Fibroblast of the aortic adventitia (primary cell): Measurements from ENCODE around the gene HMX2. TPM values are rescaled to one million over a fixed set of nuclear protein-coding genes. Genes with fewer than 3 reads are reported as not detected.

Experiments
- DNase-seq: peaks from one replicate; pipeline ENCODE4 v3.0.0-alpha.2; 2010; ENCODE audit warnings: low read depth
- H3K4me3 ChIP-seq: 2 replicates; pipeline ENCODE4 v1.5.1; 2011; ENCODE audit warnings: low read depth, mild to moderate bottlenecking, control low read depth, low read length, moderate library complexity
- CTCF ChIP-seq: IDR thresholded peaks from 2 replicates; pipeline ENCODE4 v1.5.1; 2011; ENCODE audit warnings: mild to moderate bottlenecking, low read length, control low read depth, inconsistent platforms; ENCODE audit not compliant: insufficient read depth
- total RNA-seq: library from RNA; depleted of rRNA; stranded (reverse); fragments of >200 nt; gene quantifications from 2 replicates; pipeline ENCODE4 v1.2.3, GENCODE V29; 2012; ENCODE audit warnings: low replicate concordance

The HMX2 gene
- total RNA-seq, 1 donor: not detected

- no peak for DNase-seq
- TF ChIP-seq CTCF: no peak
- H3K4me3 ChIP-seq: no peak overlapping the region
Observed at GRCh38 chr10:123149162-123149567, 1.2 kb downstream of the HMX2 start.

GRCh38 chr10:123149568-123150270, 1.8 kb downstream of the HMX2 start:
- TF ChIP-seq CTCF: no peak
- peak overlapping the region; percentile 54 for H3K4me3 ChIP-seq
- DNase-seq: no peak

- TF ChIP-seq CTCF: no peak
- no peak for DNase-seq
- no peak overlapping the region for H3K4me3 ChIP-seq
Observed at GRCh38 chr10:123150271-123150985, 2.5 kb downstream of the HMX2 start.

GRCh38 chr10:123150986-123151736, 3.2 kb downstream of the HMX2 start:
- H3K4me3 ChIP-seq: no peak overlapping the region
- no peak for TF ChIP-seq CTCF
- DNase-seq: no peak

- no peak for DNase-seq
- TF ChIP-seq CTCF: no peak
Observed at GRCh38 chr10:123151737-123152135, 3.8 kb downstream of the HMX2 start.

GRCh38 chr10:123153486-123154091, 5.7 kb downstream of the HMX2 start:
- TF ChIP-seq CTCF: no peak
- H3K4me3 ChIP-seq: no peak overlapping the region
- no peak for DNase-seq

More at GRCh38 chr10:123151737-123152135, 3.8 kb downstream of the HMX2 start:
- no peak overlapping the region for H3K4me3 ChIP-seq
